ENCODE results near the gene LIN54.

GRCh38 chr4:82891707-82892466 lies 118.7 kb downstream of the LIN54 start:
- TF ChIP-seq CTCF (IDR thresholded peaks at IDR 0.05) (no peak), POLR2A (IDR thresholded peaks at IDR 0.05) (no peak)

All from esophagus squamous epithelium (tissue), 4 donors.